Thyroid gland (tissue), 4 donors: ENCODE data around the gene CYP26B1. TPM values are rescaled to one million over a fixed set of nuclear protein-coding genes. Genes with fewer than 3 reads are reported as not detected.

Source experiments
- DNase-seq, 2 donors: peaks; one replicate each; pipeline ENCODE4 v3.0.0-alpha.2; 2019
- H3K27ac ChIP-seq, 3 donors: fragments of 200-600 bp; sonication (generic); 1 replicate in 2 of 3; 2 replicates in 1 of 3; pipeline ENCODE4 v1.5.1; 2016 to 2019; ENCODE audit warnings: mild to moderate bottlenecking in 1 of 3, moderate library complexity in 1 of 3
- H3K27me3 ChIP-seq: fragments of 200-600 bp; sonication (generic); one replicate; pipeline ENCODE4 v1.5.1; 2019
- H3K36me3 ChIP-seq, 2 donors: fragments of 200-600 bp; sonication (generic); one replicate each; pipeline ENCODE4 v1.5.1; 2016 to 2019
- H3K4me1 ChIP-seq, 2 donors: fragments of 200-600 bp; sonication (generic); one replicate each; pipeline ENCODE4 v1.5.1; 2017 to 2019
- H3K4me3 ChIP-seq, 3 donors: fragments of 200-600 bp; sonication (generic); replicated peaks in 1 of 3; 1 replicate in 2 of 3; 2 replicates in 1 of 3; pipeline ENCODE4 v1.5.1; 2016; ENCODE audit warnings: mild to moderate bottlenecking in 1 of 3
- H3K9me3 ChIP-seq: fragments of 200-600 bp; sonication (generic); one replicate; pipeline ENCODE4 v1.5.1; 2017
- CTCF ChIP-seq, 6 experiments: fragments of 200-600 bp in 3 of 6; fragments of 450-650 bp in 3 of 6; sonication (generic) in 3 of 6; IDR thresholded peaks; one replicate each; pipeline ENCODE4 v1.5.1; 2016 to 2019; ENCODE audit warnings: antibody characterized with exemption in 6 of 6, mild to moderate bottlenecking in 2 of 6, inconsistent platforms in 1 of 6, moderate library complexity in 1 of 6
- POLR2A ChIP-seq, 2 donors: fragments of 450-650 bp; IDR thresholded peaks; one replicate each; pipeline ENCODE4 v1.6.1; 2017; ENCODE audit warnings: antibody characterized with exemption in 2 of 2, mild to moderate bottlenecking in 2 of 2, moderate library complexity in 1 of 2
- WGBS, 2 donors: methylation state at CpG; one replicate each; pipeline ENCODE4 v1.1.5; 2017; 5-methylcytosine and 5-hydroxymethylcytosine counted together
- intact Hi-C: fragments of 100-400 bp; cut with DNase I; formaldehyde crosslinking; loops from one replicate; pipeline ENCODE4 v1.15.1; 2023
- total RNA-seq, 4 donors: library from RNA; depleted of rRNA; stranded (reverse); fragments of >200 nt; gene quantifications; one replicate each; pipeline ENCODE4 v1.2.3, GENCODE V29; 2016

The CYP26B1 gene
- total RNA-seq, 4 donors from 2014 or later = 11.8 to 24.2 (median 16.3) TPM

GRCh38 chr2:72148003-72148836, 558 bp upstream of the CYP26B1 start:
- TF ChIP-seq POLR2A (IDR thresholded peaks at IDR 0.05) = no peak
- WGBS, 2 donors = 2% methylated on average over 51 to 66 of the region's 68 CpGs
- Histone ChIP-seq H3K27me3 (peaks cover 30% of the 10 kb centered on the region), H3K27ac (no peak overlapping the region), H3K4me3 (peak overlapping the region in 2 of 3 donors; percentile 4 to 56), H3K9me3 (no peaks in the 10 kb centered on the region), H3K4me1 (peaks cover 59 to 62% of the 10 kb centered on the region in 2 donors), H3K36me3 (no peaks in the 10 kb centered on the region)
- no peak for DNase-seq
- intact Hi-C loops = loop anchor here (2.0 kb wide), 1 partner anchor 223 kb away; no protein-coding TSS in a partner anchor

- H3K27ac ChIP-seq = peak overlapping the region in 2 of 3 donors; percentile 22 to 76
Observed at GRCh38 chr2:72146347-72147302, 1.0 kb downstream of the CYP26B1 start.

GRCh38 chr2:72145658-72146329, 1.9 kb downstream of the CYP26B1 start:
- no peaks in the 10 kb centered on the region for H3K36me3 ChIP-seq
- TF ChIP-seq POLR2A (IDR thresholded peaks at IDR 0.05) (no peak), CTCF (IDR thresholded peaks at IDR 0.05) (no peak)
- H3K9me3 ChIP-seq = no peaks in the 10 kb centered on the region
- 1 to 3% methylated on average over 31 to 33 of the region's 33 CpGs for WGBS, 2 donors
- H3K4me3 ChIP-seq = peak overlapping the region in 2 of 3 donors; percentile 35 to 56
- intact Hi-C loops = no loop called here
- peak overlapping the region in 2 of 3 donors; percentile 76 to 80 for H3K27ac ChIP-seq
- peaks cover 30% of the 10 kb centered on the region for H3K27me3 ChIP-seq
- H3K4me1 ChIP-seq = peaks cover 67 to 84% of the 10 kb centered on the region in 2 donors
- no peak for DNase-seq

More at GRCh38 chr2:72146347-72147302, 1.0 kb downstream of the CYP26B1 start:
- 5 to 7% methylated on average over 47 to 50 of the region's 58 CpGs for WGBS, 2 donors
- Histone ChIP-seq H3K36me3 (no peaks in the 10 kb centered on the region), H3K9me3 (no peaks in the 10 kb centered on the region), H3K4me1 (peaks cover 67 to 78% of the 10 kb centered on the region in 2 donors), H3K27me3 (peaks cover 30% of the 10 kb centered on the region), H3K4me3 (peak overlapping the region in 1 of 3 donors; percentile 56)
- no peak for DNase-seq
- no peak for TF ChIP-seq CTCF (IDR thresholded peaks at IDR 0.05)
- TF ChIP-seq POLR2A (IDR thresholded peaks at IDR 0.05) = no peak
- intact Hi-C loops = no loop called here

GRCh38 chr2:72145289-72145657, 2.4 kb downstream of the CYP26B1 start:
- no peaks in the 10 kb centered on the region for H3K36me3 ChIP-seq
- intact Hi-C loops = no loop called here
- H3K27me3 ChIP-seq = peaks cover 30% of the 10 kb centered on the region
- peak in 1 of 2 donors; percentile 53 for DNase-seq
- H3K4me1 ChIP-seq = peaks cover 68 to 89% of the 10 kb centered on the region in 2 donors
- 0 to 1% methylated on average over 28 to 29 of the region's 29 CpGs for WGBS, 2 donors
- H3K27ac ChIP-seq = peak overlapping the region in 2 of 3 donors; percentile 76 to 80
- peak overlapping the region; percentile 27 to 56 (median 35) for H3K4me3 ChIP-seq
- TF ChIP-seq CTCF (IDR thresholded peaks at IDR 0.05) (no peak), POLR2A (IDR thresholded peaks at IDR 0.05) (no peak)
- H3K9me3 ChIP-seq = no peaks in the 10 kb centered on the region
